BLaER1 treated with 17β-estradiol and CSF1 and Interleukin-3, amounts not matched to agents 10 nM and 100 nM (cell line): ENCODE measurements around the gene ADGRL3.
"Not testable (repeated sequence)": the region's sequence is repeated elsewhere in the genome, so short reads cannot be mapped to it uniquely, and the experiment has no call there.

Source experiments
- H3K27ac ChIP-seq, 11 experiments: shearing (Covaris generic); formaldehyde crosslinking; 2 replicates each; pipeline ENCODE4 v1.8.1; 2022
- H3K27me3 ChIP-seq, 11 experiments: shearing (Covaris generic); formaldehyde crosslinking; 2 replicates each; pipeline ENCODE4 v1.8.1; 2022
- H3K36me3 ChIP-seq, 11 experiments: shearing (Covaris generic); formaldehyde crosslinking; 2 replicates each; pipeline ENCODE4 v1.8.1; 2022
- H3K4me1 ChIP-seq, 10 experiments: shearing (Covaris generic); formaldehyde crosslinking; 2 replicates each; pipeline ENCODE4 v1.8.1; 2022
- H3K4me2 ChIP-seq, 11 experiments: shearing (Covaris generic); formaldehyde crosslinking; 2 replicates each; pipeline ENCODE4 v1.8.1; 2022
- H3K4me3 ChIP-seq, 10 experiments: shearing (Covaris generic); formaldehyde crosslinking; 2 replicates each; pipeline ENCODE4 v1.8.1; 2022
- H3K9ac ChIP-seq, 11 experiments: shearing (Covaris generic); formaldehyde crosslinking; 2 replicates each; pipeline ENCODE4 v1.8.1; 2022
- H3K9me3 ChIP-seq, 11 experiments: shearing (Covaris generic); formaldehyde crosslinking; replicated peaks in 1 of 11; 2 replicates each; pipeline ENCODE4 v1.8.1; 2022
- H4K20me1 ChIP-seq, 11 experiments: shearing (Covaris generic); formaldehyde crosslinking; 2 replicates each; pipeline ENCODE4 v1.8.1; 2022
- Cebpa-rat ChIP-seq, 11 experiments: shearing (Covaris generic); IDR thresholded peaks; 2 replicates each; pipeline ENCODE4 v1.8.1; 2022

Gene ADGRL3

DNA sequence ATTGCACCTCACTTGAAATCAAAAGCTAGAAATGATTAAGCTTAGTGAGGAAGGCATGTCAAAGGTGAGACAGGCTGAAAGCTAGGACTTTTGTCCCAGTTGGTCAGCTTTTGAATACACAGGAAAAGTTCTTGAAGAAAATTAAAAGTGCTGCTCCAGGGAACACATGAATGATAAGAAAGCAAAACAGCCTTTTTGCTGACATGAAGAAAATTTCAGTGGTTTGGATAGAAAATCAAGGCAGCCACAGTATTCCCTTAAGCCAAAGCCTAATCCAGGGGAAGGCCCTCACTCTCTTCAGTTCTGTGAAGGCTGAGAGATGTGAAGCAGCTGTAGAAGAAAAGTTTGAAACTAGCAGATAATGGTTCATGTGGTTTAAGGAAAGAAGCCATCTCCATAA is 150.8 kb downstream of the ADGRL3 start:
- Histone ChIP-seq H3K36me3 (no peaks in the 10 kb centered on the region), H4K20me1 (no peaks in the 10 kb centered on the region), H3K4me2 (no peak overlapping the region), H3K9ac (no peak overlapping the region), H3K27me3 (no peaks in the 10 kb centered on the region), H3K4me3 (no peak overlapping the region), H3K27ac (no peak overlapping the region), H3K4me1 (no peaks in the 10 kb centered on the region), H3K9me3 (peaks cover 0 to 8% (median 0%) of the 10 kb centered on the region in 11 experiments; a peak in 1 of 22 replicates)
- TF ChIP-seq Cebpa-rat (IDR thresholded peaks at IDR 0.05): no peak

DNA sequence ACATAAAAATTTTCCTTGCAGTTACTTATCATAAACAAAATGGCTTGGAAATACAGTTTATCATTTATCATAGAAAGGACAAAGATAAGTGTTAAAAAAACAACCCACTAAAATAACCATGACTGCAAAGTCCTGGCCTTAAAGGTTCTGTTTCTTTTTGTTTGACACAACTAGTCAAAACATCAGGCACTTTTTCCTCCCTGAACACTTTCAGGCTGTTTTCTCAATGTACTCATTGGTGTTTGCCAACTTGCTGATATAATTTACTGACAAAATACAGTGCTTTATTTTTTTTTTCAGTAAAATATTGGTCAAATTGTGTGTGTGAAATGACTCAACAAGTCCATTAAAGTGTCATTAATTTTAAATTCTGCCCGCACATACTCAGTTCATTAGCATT is 156.6 kb downstream of the ADGRL3 start:
- Histone ChIP-seq H3K36me3 (no peaks in the 10 kb centered on the region), H3K27ac (no peak overlapping the region), H3K4me2 (no peak overlapping the region), H4K20me1 (no peaks in the 10 kb centered on the region), H3K9ac (no peak overlapping the region), H3K4me1 (peaks cover 0 to 14% (median 0%) of the 10 kb centered on the region in 10 experiments; a peak in 3 of 20 replicates), H3K9me3 (peaks cover 0 to 3% (median 0%) of the 10 kb centered on the region in 11 experiments; a peak in 1 of 22 replicates), H3K4me3 (no peak overlapping the region), H3K27me3 (no peaks in the 10 kb centered on the region)
- TF ChIP-seq Cebpa-rat (IDR thresholded peaks at IDR 0.05): no peak

DNA sequence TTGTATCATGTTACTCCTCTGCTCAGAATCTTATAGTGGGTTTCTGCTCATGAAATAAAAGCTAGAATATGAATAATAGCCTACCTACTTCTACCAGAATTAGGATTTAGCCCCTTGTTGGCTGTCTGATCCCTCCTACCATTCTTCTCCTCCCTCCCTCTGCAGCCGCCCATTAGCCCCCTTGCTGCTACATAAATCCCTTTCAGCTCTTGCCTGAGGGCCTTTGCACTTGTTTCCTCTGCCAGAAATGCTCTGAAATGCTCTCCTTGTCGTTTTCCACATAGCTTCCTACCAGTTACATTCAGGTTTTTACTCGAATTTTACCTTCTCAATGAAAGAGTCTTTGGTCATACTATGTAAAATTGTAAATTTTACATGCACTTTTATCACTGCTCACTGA is 159.2 kb downstream of the ADGRL3 start:
- no peak for TF ChIP-seq Cebpa-rat (IDR thresholded peaks at IDR 0.05)
- peaks cover 0 to 14% (median 0%) of the 10 kb centered on the region in 10 experiments; a peak in 3 of 20 replicates for H3K4me1 ChIP-seq
- no peaks in the 10 kb centered on the region for H3K9me3 ChIP-seq
- H3K4me3 ChIP-seq: no peak overlapping the region
- no peak overlapping the region for H3K4me2 ChIP-seq
- H3K27ac ChIP-seq: no peak overlapping the region
- no peaks in the 10 kb centered on the region for H4K20me1 ChIP-seq
- H3K9ac ChIP-seq: no peak overlapping the region
- H3K36me3 ChIP-seq: no peaks in the 10 kb centered on the region
- H3K27me3 ChIP-seq: no peaks in the 10 kb centered on the region

DNA sequence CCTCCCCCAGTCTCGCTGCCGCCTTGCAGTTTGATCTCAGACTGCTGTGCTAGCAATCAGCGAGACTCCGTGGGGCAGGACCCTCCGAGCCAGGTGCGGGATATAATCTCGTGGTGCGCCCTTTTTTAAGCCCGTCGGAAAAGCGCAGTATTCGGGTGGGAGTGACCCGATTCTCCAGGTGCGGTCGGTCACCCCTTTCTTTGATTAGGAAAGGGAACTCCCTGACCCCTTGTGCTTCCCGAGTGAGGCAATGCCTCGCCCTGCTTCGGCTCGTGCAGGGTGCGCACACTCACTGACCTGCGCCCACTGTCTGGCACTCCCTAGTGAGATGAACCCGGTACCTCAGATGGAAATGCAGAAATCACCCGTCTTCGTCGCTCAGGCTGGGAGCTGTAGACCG is 172.7 kb downstream of the ADGRL3 start:
- not testable (repeated sequence) for H3K27ac ChIP-seq, H3K9ac ChIP-seq, H3K4me3 ChIP-seq, H3K27me3 ChIP-seq, H4K20me1 ChIP-seq, H3K4me2 ChIP-seq, H3K36me3 ChIP-seq, H3K4me1 ChIP-seq, H3K9me3 ChIP-seq

DNA sequence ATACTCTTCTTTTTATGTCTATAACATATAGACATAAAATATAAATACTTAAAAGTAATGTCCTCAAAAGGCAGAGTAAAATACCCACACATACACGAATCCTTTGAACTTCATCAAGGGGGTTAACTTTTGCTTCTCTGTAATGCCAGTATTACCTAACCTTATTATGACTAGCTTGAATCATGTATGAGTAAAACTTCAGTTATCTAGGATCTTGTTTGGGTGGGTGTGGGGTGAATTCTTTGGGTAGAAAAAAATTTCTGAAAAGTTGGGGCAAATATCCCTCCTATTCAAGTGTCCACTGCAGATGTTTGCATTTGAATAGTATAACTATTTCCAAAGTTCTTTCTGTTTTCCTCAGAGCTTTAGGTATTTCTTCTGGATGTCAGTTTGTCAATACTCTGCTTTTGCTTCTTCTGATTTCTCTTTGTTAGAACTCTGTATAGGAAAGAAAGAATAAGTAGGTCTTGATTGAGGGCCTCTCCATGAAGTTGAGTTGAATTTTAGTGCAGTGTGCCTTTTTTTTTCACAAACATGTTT is 173.8 kb downstream of the ADGRL3 start:
- Histone ChIP-seq H3K4me1 (no peaks in the 10 kb centered on the region), H3K4me3 (no peak overlapping the region), H3K27me3 (no peaks in the 10 kb centered on the region), H4K20me1 (no peaks in the 10 kb centered on the region), H3K36me3 (no peaks in the 10 kb centered on the region), H3K27ac (no peak overlapping the region), H3K4me2 (no peak overlapping the region), H3K9ac (no peak overlapping the region), H3K9me3 (peaks cover 0 to 8% (median 0%) of the 10 kb centered on the region in 11 experiments; a peak in 3 of 22 replicates)
- no peak for TF ChIP-seq Cebpa-rat (IDR thresholded peaks at IDR 0.05)

DNA sequence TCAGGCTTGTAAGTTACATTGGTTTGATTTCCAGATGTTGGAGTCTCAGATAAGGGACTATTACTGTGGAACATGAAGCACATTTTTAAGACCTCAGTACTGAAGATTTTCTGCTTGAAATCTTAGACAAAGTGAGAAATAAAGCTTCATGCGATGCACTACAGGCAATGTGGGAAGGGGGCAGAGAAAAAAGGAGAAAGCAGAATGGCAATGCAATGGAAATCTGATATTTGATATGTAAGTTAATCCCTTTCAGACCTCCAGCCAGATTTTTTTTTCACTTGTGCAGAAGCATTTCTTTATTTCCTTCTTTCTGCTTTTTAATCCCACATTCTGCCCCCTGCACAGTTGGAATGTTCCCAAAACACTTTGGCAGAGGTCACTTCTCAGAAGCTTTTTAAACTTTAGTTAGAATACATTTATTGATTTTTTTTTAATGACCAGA is 174.3 kb downstream of the ADGRL3 start:
- H3K4me2 ChIP-seq: no peak overlapping the region
- H3K9ac ChIP-seq: no peak overlapping the region
- H3K4me1 ChIP-seq: no peaks in the 10 kb centered on the region
- H3K27me3 ChIP-seq: no peaks in the 10 kb centered on the region
- no peak for TF ChIP-seq Cebpa-rat (IDR thresholded peaks at IDR 0.05)
- H3K27ac ChIP-seq: no peak overlapping the region
- H3K4me3 ChIP-seq: no peak overlapping the region
- no peaks in the 10 kb centered on the region for H3K36me3 ChIP-seq
- peaks cover 0 to 8% (median 0%) of the 10 kb centered on the region in 11 experiments; a peak in 3 of 22 replicates for H3K9me3 ChIP-seq
- H4K20me1 ChIP-seq: no peaks in the 10 kb centered on the region

DNA sequence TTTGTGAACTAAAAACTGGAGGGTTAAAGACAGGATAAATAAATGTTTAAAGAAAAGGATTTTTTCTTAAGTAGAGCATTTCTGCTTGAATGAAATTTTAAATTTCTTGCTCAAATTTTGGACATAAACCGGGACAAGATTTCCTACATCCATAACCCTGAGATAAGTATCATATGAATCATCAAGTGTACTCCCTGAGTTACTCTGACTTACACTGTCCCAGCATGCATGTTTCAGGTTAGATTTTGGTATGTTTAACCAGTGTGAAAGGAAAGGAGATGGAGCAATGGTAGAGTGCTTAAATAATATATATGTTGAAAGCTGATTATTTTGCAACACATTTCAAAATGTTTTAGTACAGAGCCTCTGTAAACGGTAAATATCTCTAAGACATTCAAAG is 175.2 kb downstream of the ADGRL3 start:
- no peak overlapping the region for H3K4me2 ChIP-seq
- H3K9ac ChIP-seq: no peak overlapping the region
- peaks cover 0 to 8% (median 0%) of the 10 kb centered on the region in 11 experiments; a peak in 3 of 22 replicates for H3K9me3 ChIP-seq
- H3K4me3 ChIP-seq: no peak overlapping the region
- TF ChIP-seq Cebpa-rat (IDR thresholded peaks at IDR 0.05): no peak
- H3K27ac ChIP-seq: no peak overlapping the region
- no peaks in the 10 kb centered on the region for H3K27me3 ChIP-seq
- H3K36me3 ChIP-seq: no peaks in the 10 kb centered on the region
- H4K20me1 ChIP-seq: no peaks in the 10 kb centered on the region
- no peaks in the 10 kb centered on the region for H3K4me1 ChIP-seq

DNA sequence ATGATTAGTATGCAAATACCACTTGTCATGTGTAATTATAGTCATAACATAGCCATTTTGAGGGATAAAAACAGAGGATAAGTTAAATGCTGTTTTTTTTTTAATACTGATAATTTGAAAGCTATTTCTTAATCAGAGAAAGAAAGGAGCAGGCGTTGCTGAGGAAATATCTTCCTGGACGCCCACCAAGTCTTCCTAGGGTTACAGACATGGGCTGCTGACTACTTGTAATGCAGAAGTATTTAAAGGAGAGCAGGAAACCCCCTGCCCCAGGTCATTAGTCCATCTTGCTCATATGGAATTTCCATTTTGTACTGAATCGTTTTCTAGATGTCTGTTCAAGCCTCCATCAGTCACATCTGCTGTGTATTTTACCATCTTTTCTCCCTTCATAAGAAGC is 176.2 kb downstream of the ADGRL3 start:
- Histone ChIP-seq H3K36me3 (no peaks in the 10 kb centered on the region), H3K27me3 (no peaks in the 10 kb centered on the region), H3K27ac (no peak overlapping the region), H4K20me1 (no peaks in the 10 kb centered on the region), H3K4me3 (no peak overlapping the region), H3K9me3 (peaks cover 0 to 8% (median 0%) of the 10 kb centered on the region in 11 experiments; a peak in 3 of 22 replicates), H3K4me2 (no peak overlapping the region), H3K9ac (no peak overlapping the region), H3K4me1 (no peaks in the 10 kb centered on the region)
- TF ChIP-seq Cebpa-rat (IDR thresholded peaks at IDR 0.05): no peak

DNA sequence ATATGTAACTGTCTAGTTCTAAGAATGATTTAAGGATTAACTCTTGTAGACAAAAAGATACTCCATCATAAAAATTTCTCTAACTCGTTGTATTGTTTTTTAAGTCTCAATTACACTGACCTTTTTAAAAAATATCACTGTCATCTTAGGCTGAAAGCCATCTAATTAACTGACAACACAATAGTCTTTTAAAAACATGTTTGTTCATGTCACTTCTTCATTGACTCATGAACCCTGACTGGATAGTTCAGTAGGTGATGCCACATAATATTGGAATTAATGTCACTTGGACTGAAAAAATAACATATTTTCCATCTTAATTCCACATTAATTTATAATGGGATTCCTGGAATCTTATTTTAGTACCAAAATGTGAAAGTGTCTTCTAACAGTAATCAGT is 179.3 kb downstream of the ADGRL3 start:
- no peak overlapping the region for H3K9ac ChIP-seq
- TF ChIP-seq Cebpa-rat (IDR thresholded peaks at IDR 0.05): no peak
- H3K27me3 ChIP-seq: no peaks in the 10 kb centered on the region
- H3K27ac ChIP-seq: no peak overlapping the region
- H3K36me3 ChIP-seq: no peaks in the 10 kb centered on the region
- H3K4me3 ChIP-seq: no peak overlapping the region
- H3K9me3 ChIP-seq: peaks cover 0 to 8% (median 0%) of the 10 kb centered on the region in 11 experiments; a peak in 3 of 22 replicates
- no peaks in the 10 kb centered on the region for H3K4me1 ChIP-seq
- no peak overlapping the region for H3K4me2 ChIP-seq
- H4K20me1 ChIP-seq: no peaks in the 10 kb centered on the region

DNA sequence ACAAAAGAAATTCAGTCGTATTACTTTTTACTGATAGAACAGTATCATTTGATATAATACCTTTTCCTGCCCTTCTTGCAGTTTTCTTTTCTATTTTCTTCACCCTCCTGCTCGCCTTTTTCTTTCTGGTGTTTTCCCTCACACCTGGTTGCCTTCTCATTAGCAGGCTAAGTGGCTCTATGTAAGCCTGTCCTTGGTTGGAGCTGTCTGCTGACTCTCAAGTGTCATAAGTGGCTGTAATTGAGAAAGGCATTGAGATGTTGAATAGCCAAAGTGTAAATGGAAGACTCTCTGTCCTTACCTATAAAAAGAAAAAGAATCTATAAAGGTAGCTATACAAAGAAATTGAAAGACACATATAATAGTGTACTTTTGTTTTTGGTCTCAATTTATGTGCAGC is 180.7 kb downstream of the ADGRL3 start:
- no peaks in the 10 kb centered on the region for H3K4me1 ChIP-seq
- no peak overlapping the region for H3K4me2 ChIP-seq
- H4K20me1 ChIP-seq: no peaks in the 10 kb centered on the region
- no peak overlapping the region for H3K27ac ChIP-seq
- no peaks in the 10 kb centered on the region for H3K36me3 ChIP-seq
- no peaks in the 10 kb centered on the region for H3K27me3 ChIP-seq
- H3K9me3 ChIP-seq: peaks cover 0 to 8% (median 0%) of the 10 kb centered on the region in 11 experiments; a peak in 3 of 22 replicates
- no peak overlapping the region for H3K9ac ChIP-seq
- H3K4me3 ChIP-seq: no peak overlapping the region
- TF ChIP-seq Cebpa-rat (IDR thresholded peaks at IDR 0.05): no peak
